ENCODE data around the gene EPHB1. TPM values are rescaled to one million over a fixed set of nuclear protein-coding genes. Genes with fewer than 3 reads are reported as not detected.
A peak's percentile ranks its signal among the peaks of the same experiment; 100 is the strongest.

The EPHB1 gene
- total RNA-seq, 2 donors from 2014 or later, result 0.68 to 0.71 TPM

GRCh38 chr3:134752761-134753461 is 42.1 kb upstream of the EPHB1 start:
- DNase-seq (ENCODE audit: low spot score) (no peak), ATAC-seq (ENCODE audit: insufficient number of reproducible peaks, low FRiP score, low read depth) (no peak)
- TF ChIP-seq, protein P1, sequence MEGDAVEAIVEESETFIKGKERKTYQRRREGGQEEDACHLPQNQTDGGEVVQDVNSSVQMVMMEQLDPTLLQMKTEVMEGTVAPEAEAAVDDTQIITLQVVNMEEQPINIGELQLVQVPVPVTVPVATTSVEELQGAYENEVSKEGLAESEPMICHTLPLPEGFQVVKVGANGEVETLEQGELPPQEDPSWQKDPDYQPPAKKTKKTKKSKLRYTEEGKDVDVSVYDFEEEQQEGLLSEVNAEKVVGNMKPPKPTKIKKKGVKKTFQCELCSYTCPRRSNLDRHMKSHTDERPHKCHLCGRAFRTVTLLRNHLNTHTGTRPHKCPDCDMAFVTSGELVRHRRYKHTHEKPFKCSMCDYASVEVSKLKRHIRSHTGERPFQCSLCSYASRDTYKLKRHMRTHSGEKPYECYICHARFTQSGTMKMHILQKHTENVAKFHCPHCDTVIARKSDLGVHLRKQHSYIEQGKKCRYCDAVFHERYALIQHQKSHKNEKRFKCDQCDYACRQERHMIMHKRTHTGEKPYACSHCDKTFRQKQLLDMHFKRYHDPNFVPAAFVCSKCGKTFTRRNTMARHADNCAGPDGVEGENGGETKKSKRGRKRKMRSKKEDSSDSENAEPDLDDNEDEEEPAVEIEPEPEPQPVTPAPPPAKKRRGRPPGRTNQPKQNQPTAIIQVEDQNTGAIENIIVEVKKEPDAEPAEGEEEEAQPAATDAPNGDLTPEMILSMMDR (IDR thresholded peaks at IDR 0.05), result no peak
- H3K27me3 ChIP-seq (replicated peaks; ENCODE audit: insufficient read depth), result no peaks in the 10 kb centered on the region
- no peaks in the 10 kb centered on the region for H3K9me3 ChIP-seq
- H3K27ac ChIP-seq, result no peak overlapping the region
- H3K36me3 ChIP-seq, result no peaks in the 10 kb centered on the region
- no peaks in the 10 kb centered on the region for H3K4me1 ChIP-seq (ENCODE audit: control insufficient read depth in 1 of 2, low read depth in 2 of 2)
- no peak overlapping the region for H3K4me3 ChIP-seq

- Histone ChIP-seq H3K9me3 (no peaks in the 10 kb centered on the region), H3K36me3 (no peaks in the 10 kb centered on the region), H3K27me3 (replicated peaks; ENCODE audit: insufficient read depth) (no peaks in the 10 kb centered on the region), H3K4me3 (no peak overlapping the region), H3K27ac (no peak overlapping the region), H3K4me1 (ENCODE audit: control insufficient read depth in 1 of 2, low read depth in 2 of 2) (no peaks in the 10 kb centered on the region)
- ATAC-seq (ENCODE audit: insufficient number of reproducible peaks, low FRiP score, low read depth), result no peak
- DNase-seq (ENCODE audit: low spot score), result no peak
- TF ChIP-seq, protein P1 (IDR thresholded peaks at IDR 0.05), result no peak
Observed at GRCh38 chr3:134753999-134754742, 40.9 kb upstream of the EPHB1 start.

GRCh38 chr3:134754768-134755559 is 40.1 kb upstream of the EPHB1 start:
- H3K36me3 ChIP-seq, result no peaks in the 10 kb centered on the region
- TF ChIP-seq, protein P1 (IDR thresholded peaks at IDR 0.05), result peak; percentile 52
- H3K27ac ChIP-seq, result no peak overlapping the region
- no peaks in the 10 kb centered on the region for H3K27me3 ChIP-seq (replicated peaks; ENCODE audit: insufficient read depth)
- no peak for ATAC-seq (ENCODE audit: insufficient number of reproducible peaks, low FRiP score, low read depth)
- H3K4me1 ChIP-seq (ENCODE audit: control insufficient read depth in 1 of 2, low read depth in 2 of 2), result no peaks in the 10 kb centered on the region
- H3K9me3 ChIP-seq, result no peaks in the 10 kb centered on the region
- H3K4me3 ChIP-seq, result no peak overlapping the region
- no peak for DNase-seq (ENCODE audit: low spot score)

DNA sequence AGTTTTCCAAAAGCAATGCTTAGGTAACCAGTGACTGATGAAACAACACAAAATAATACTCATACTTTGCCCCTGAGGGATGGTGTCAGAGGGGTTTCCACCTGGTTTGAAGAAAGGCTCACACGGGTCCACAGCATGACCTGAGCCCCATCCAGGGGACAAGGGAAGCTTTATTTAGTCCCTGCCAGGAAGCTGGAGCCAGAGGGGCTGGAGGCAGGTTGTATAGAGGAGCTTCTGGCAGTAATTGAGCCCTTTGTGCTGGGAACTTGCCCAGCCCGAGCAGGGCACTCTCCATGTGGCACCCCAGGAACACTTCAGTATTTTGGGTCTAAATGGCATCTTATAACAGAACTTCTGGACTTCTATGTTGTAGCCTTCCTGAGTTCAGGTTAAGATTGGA is 39.2 kb upstream of the EPHB1 start:
- no peak overlapping the region for H3K4me3 ChIP-seq
- no peaks in the 10 kb centered on the region for H3K36me3 ChIP-seq
- TF ChIP-seq, protein P1 (IDR thresholded peaks at IDR 0.05), result no peak
- no peaks in the 10 kb centered on the region for H3K4me1 ChIP-seq (ENCODE audit: control insufficient read depth in 1 of 2, low read depth in 2 of 2)
- DNase-seq (ENCODE audit: low spot score), result no peak
- H3K9me3 ChIP-seq, result no peaks in the 10 kb centered on the region
- no peaks in the 10 kb centered on the region for H3K27me3 ChIP-seq (replicated peaks; ENCODE audit: insufficient read depth)
- no peak for ATAC-seq (ENCODE audit: insufficient number of reproducible peaks, low FRiP score, low read depth)
- H3K27ac ChIP-seq, result no peak overlapping the region

DNA sequence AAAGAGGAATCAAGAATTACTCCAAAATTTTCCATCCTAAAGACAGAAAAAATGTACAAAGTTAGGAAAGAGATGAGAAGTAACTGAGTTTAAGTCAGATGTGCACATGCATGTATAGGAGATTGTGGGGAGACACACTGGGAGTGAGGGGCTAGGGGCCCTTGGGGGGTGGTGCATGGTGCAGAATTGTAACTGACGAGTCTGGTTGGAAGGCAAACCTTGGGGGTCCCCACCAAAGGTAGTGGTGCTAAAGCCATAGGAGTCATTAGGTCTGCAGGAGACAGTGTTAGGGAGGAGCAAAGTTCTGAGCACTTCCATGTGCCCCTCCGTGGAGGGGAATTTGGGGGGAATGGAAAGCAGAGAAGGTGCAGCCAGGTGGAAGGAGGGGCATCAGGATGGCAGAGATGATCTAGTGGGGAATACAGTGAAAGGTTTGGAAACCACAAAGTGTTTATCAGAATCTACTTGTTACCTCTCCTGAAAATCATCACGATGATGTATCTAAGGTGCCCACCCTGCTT is 37.5 kb upstream of the EPHB1 start:
- TF ChIP-seq, protein P1 (IDR thresholded peaks at IDR 0.05), result no peak
- Histone ChIP-seq H3K36me3 (no peaks in the 10 kb centered on the region), H3K27me3 (replicated peaks; ENCODE audit: insufficient read depth) (no peaks in the 10 kb centered on the region), H3K27ac (no peak overlapping the region), H3K9me3 (no peaks in the 10 kb centered on the region), H3K4me1 (ENCODE audit: control insufficient read depth in 1 of 2, low read depth in 2 of 2) (no peaks in the 10 kb centered on the region), H3K4me3 (no peak overlapping the region)
- DNase-seq (ENCODE audit: low spot score) (no peak), ATAC-seq (ENCODE audit: insufficient number of reproducible peaks, low FRiP score, low read depth) (no peak)
